Stimulated activated CD8-positive, alpha-beta memory T cell treated with anti-CD3 and anti-CD28 coated beads, Interleukin-12 subunit alpha, Interleukin-12 subunit beta, amount 100 ng/mL, for 24 hours (primary cell): Measurements from ENCODE around the gene PRAC1.

Experiments
- DNase-seq: peaks from one replicate; pipeline ENCODE4 v3.0.0-alpha.2; 2020; ENCODE audit errors: extremely low read depth

Gene PRAC1

GRCh38 chr17:48704361-48705248 is 17.7 kb downstream of the PRAC1 start:
- no peak for DNase-seq

GRCh38 chr17:48701864-48702532 is 20.3 kb downstream of the PRAC1 start:
- no peak for DNase-seq

DNA sequence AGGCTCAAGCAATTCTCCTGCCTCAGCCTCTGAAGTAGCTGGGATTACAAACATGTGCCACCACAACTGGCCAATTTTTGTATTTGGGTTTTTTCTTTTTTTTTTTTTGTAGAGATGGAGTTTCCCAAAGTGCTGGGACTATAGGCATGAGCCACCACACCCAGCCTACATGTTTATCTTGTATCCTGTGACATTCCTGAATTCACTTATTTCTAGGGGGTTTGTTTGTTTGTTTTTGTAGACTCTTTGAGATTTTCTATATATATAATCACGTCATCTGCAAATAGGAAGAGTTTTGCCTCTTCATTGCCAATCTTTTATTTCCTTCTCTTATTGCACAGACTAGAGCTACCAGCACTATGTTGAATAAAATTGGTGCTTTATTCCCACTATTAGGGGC is 29.1 kb downstream of the PRAC1 start:
- DNase-seq: no peak

DNA sequence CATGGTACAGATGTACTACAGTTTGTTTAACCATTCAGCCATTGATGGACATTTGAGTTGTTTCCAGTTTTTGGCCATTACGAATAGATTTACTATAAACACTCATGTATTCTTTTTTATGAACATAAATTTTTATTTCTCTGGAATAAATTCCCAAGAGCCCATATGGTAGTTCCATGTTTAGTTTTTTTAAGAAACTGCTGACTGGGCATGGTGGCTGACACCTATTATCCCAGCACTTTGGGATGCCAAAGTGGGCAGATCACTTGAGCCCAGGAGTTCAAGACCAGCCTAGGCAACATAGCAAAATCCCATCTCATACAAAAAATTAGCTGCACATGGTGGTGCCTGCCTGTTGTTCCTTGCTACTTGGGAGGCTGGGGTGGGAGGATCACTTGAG is 30.3 kb downstream of the PRAC1 start:
- DNase-seq: no peak

GRCh38 chr17:48690655-48691054 is 31.7 kb downstream of the PRAC1 start:
- no peak for DNase-seq

DNA sequence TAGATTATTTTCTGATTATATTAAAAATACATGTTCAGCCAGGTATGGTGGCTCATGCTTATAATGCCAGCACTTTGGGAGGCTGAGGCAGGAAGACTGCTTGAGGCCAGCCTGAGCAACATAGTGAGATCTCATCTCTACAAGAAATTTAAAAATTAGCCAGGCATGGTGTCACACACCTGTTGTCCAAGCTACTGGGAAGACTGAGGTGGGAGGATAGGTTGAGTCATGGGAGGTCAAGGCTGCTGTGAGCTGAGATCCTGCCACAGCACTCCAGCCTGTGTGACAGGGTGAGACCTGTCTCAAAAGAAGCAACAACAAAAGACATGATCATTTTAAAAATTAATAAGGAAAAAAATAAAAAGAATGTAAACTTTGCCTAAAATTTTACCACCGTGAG is 40.7 kb downstream of the PRAC1 start:
- DNase-seq: no peak

GRCh38 chr17:48679385-48680096 is 42.8 kb downstream of the PRAC1 start:
- DNase-seq: no peak

GRCh38 chr17:48678141-48678971 is 44.0 kb downstream of the PRAC1 start:
- DNase-seq: peak; percentile 19

DNA sequence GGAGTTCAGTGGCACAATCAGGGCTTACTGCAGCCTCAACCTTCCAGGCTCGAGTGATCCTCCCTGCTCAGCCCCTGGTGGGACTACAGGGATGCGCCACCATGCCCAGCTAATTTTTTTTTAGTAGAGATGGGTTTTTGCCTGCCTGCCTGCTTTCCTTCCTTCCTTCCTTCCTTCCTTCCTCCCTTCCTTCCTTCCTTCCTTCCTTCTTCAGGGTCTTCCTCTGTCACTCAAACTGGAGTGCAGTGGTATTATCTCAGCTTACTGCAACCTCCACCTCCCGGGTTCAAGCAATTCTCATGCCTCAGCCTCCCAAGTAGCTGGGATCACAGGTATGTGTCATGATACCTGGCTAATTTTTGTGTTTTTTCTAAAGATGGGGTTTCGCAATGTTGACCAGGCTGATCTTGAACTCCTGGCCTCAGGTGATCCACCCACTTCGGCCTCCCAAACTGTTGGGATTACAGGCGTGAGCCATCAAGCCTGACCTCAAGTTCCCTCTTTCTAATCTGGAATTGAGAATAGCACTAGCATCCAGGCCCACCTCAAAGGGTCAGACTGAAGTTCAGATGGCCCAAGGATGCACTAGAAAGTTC is 45.3 kb downstream of the PRAC1 start:
- no peak for DNase-seq

DNA sequence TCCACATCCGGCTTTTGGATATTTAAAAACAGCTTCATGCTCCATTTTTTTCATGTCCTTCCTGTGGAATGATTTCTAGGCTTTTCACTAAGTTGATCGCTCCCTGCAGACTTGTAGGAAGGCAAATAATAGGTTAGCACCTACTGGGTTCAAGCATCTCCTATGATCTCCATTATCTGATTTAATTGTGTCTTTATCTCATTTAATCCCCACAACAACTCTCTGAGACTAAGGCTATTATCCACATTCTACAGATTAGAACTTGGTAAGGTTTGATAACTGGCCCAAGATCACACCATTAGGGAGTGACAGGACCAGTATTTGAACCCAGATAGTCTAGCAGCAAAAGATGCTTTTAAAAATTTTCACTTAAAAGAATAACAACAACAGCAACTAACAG is 50.0 kb downstream of the PRAC1 start:
- no peak for DNase-seq
